GM10266 (cell line): ENCODE data around the gene RTN4RL2.

Experiments
- DNase-seq: peaks from one replicate; pipeline ENCODE4 v3.0.0; 2012; ENCODE audit errors: extremely low spot score
- TF ChIP-seq, protein P1 (sequence below): IDR thresholded peaks from 2 replicates; pipeline ENCODE4 v1.5.1; 2012; ENCODE audit warnings: mild to moderate bottlenecking, low read depth; ENCODE audit not compliant: control insufficient read depth, insufficient read depth; ENCODE audit errors: missing control alignments

The RTN4RL2 gene

DNA sequence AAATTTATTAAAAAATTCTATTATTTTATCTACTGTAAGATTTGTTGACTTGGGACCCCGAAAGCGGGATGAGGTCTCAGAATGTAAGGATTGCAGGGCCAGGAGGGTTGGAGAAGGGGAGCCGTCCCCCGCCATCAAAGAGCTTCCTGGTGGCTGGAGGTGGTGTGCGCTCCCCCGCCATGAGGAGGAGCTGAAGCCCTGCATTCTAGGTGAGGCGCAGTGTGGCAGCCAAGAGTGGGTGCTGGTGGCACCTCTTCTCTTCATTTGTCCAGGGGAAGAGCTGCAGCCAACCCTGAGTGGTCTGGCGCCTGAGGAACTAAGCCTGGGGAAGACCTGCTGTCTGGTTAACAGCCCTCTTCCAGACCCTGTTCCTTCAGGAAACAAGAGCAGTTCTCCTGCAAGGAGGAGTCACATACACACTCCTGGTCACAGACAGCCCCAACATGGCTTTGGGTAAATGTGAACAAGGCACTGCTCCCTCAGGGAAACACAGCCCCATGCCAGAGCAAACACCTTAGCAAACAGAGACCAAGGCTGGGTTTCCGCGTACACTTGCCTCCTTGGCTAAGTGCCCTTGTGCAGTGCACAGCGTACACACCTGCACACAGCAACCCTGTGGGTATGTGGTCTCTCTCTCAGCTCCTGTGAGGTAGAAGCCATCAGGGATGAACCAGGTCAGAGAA lies 17.3 kb downstream of the RTN4RL2 start:
- no peak for DNase-seq
- TF ChIP-seq, protein P1, sequence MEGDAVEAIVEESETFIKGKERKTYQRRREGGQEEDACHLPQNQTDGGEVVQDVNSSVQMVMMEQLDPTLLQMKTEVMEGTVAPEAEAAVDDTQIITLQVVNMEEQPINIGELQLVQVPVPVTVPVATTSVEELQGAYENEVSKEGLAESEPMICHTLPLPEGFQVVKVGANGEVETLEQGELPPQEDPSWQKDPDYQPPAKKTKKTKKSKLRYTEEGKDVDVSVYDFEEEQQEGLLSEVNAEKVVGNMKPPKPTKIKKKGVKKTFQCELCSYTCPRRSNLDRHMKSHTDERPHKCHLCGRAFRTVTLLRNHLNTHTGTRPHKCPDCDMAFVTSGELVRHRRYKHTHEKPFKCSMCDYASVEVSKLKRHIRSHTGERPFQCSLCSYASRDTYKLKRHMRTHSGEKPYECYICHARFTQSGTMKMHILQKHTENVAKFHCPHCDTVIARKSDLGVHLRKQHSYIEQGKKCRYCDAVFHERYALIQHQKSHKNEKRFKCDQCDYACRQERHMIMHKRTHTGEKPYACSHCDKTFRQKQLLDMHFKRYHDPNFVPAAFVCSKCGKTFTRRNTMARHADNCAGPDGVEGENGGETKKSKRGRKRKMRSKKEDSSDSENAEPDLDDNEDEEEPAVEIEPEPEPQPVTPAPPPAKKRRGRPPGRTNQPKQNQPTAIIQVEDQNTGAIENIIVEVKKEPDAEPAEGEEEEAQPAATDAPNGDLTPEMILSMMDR, result no peak

DNA sequence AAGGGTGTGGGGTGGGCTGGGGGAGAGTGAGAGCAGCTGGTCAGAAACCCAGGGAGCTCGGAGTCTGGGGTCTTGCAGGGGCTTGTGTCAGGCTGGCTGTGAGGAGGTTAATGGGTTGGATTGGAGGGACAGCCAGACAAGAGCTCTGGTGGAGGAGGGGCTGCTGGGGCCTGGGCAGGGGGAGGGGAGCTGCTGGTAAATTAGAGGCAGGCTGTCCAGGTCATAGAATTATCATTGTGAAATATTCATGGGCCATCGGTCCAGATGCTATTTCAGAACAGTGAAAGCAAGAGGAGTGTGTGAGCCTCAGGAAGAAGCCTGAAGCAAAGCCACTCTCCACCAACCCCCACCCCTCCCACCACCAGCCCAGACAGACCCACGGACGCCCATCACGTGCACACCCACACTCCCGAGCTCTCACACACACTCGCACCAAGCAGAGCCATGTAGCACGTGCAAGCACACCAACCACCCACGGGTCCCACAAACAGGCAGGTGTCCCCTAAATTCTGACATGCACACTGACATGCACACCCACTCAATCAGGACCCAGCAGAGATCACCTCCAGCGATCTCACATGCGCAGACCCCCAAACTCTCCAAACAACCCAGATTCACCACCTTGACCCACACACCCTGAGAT lies 18.8 kb downstream of the RTN4RL2 start:
- no peak for DNase-seq
- TF ChIP-seq, protein P1, result no peak

DNA sequence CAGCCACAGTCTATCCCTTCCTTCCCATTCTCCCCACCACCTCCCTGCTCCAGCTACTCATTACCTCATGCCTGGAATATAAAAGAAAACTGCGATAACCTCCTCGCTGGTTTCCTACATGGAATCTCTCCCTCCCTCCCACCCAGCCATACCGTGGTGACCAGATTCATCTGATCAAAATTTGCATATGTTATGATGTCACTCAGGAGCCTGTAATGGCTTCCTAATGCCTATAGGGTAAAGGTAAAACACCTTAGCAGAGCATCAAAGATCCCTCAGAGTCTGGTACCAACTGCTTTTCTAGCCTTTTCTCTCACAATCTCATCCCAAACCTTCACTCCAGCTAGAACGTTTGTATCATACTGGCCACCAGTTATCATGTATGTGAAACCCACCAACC lies 19.6 kb downstream of the RTN4RL2 start:
- peak; percentile 45 for DNase-seq
- TF ChIP-seq, protein P1, result no peak

DNA sequence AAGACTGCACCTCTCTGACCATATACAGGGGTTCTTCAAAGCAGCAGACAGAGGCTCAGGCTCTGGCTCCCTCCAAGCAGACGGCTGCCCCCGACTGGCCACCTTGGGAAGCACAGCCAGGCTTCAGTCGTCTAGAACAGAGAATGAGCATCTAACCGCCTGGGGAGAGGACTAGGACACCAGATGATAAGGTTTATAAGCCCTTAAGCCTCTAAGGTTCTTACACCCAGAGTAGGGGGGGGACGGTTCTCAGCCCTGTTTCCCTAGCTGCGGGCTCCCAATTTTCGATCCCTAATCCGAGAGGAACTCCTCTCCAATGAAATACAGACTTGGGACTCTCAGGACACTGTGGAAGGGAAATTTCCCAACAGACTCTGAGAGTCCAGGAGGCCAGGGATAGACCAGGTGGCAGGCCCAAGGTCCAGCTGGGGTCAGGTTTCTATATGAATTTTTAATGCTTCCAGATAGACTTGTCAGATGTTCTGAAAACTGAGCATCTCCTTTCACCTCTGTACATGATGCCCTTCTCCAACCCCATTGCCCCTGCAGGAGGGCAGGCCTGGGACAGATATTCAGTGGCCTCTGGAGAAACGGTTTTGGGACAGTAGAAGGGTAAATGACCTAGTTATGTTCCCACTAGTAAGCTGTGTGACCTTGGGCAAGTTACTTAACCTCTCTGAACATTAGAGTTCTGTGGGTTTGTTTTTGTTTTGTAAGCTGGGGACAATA lies 20.2 kb downstream of the RTN4RL2 start:
- TF ChIP-seq, protein P1, result peak; percentile 79

DNA sequence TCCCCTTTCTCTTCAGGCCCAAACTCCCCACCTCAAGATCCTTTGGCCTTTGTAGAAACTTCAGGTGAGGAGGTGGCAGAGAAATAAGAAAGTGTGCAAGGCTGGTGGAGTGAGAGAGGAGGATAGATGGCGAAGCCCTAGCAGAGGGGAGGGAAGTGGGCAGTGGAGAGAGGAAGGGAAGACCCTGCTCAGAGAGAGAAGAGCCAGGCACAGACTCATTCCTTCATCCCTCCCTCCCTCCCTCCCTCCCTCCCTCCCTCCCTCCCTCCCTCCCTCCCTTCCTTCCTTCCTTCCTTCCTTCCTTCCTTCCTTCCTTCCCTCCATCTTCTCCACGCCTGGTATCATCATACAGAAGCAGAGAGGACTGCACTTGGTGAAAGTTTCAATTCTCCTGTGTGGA lies 21.0 kb downstream of the RTN4RL2 start:
- TF ChIP-seq, protein P1, result no peak

More for the DNA sequence above, 20.2 kb downstream of the RTN4RL2 start:
- peak; percentile 88 for DNase-seq

DNA sequence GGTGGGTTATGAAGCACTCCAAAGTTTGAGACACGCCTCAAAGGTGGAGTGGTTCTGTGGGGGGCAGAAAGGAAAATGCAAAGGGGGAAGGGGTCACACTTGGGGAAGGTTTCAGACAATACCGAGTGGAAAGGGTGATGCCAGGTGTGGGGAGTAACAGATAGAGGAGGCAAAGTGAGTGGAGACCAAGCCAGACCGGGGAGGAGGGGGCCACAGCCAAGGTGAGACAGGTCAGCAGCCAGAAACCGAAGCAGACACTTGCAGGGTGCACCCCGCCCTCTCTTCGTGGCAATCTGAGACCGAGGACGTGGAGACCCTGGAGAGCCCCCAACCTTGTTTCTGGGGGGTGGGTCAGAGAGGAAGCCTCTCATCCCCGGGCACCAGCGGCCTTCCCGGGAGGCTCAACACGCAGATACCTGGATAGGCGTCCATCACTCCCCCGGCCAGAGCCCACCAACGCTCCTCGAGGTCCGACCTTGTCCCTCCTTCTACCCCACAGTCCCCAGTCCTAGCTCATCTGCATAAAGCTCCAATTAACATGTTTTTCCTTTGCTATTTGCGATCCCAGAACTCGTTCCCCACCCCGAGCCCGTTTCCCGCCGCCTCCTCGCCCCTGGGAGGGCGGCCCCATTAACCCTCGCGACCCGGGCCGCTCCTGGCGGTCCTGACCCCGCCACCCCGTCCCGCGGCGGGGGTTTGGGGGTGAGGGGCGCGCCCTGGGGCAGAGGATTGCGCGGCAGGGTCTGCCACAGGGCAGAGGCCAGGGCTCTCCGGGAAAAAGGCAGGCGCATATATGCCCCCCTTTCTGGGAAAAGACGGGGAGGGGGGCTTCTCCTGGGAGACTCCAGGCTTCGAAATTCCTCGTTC lies 21.8 kb downstream of the RTN4RL2 start:
- no peak for DNase-seq
- TF ChIP-seq, protein P1, result no peak

More for the DNA sequence above, 21.0 kb downstream of the RTN4RL2 start:
- no peak for DNase-seq
